MM.1S (cell line): ENCODE measurements around the gene TUBB2A.

Source experiments
- DNase-seq: peaks from one replicate; pipeline ENCODE4 v3.0.0-alpha.2; 2015
- H2AFZ ChIP-seq: fragments of 300-600 bp; sonication (generic); 2 replicates; pipeline ENCODE4 v1.6.0; 2016; ENCODE audit warnings: antibody characterized with exemption, low read length
- H3F3A ChIP-seq: fragments of 300-600 bp; sonication (generic); 2 replicates; pipeline ENCODE4 v1.6.1; 2016; ENCODE audit warnings: mild to moderate bottlenecking, antibody characterized with exemption, low read length, moderate library complexity, mixed read lengths; ENCODE audit not compliant: insufficient read depth
- H3K27ac ChIP-seq: fragments of 300-600 bp; sonication (generic); 2 replicates; pipeline ENCODE4 v1.5.1; 2016; ENCODE audit warnings: mild to moderate bottlenecking, low read length
- H3K27me3 ChIP-seq: fragments of 300-600 bp; sonication (generic); replicated peaks from 2 replicates; pipeline ENCODE4 v1.6.0; 2016; ENCODE audit warnings: low read length; ENCODE audit not compliant: insufficient read depth
- H3K36me3 ChIP-seq: fragments of 300-600 bp; sonication (generic); replicated peaks from 2 replicates; pipeline ENCODE4 v1.6.1; 2016; ENCODE audit warnings: mild to moderate bottlenecking, low read length, mixed read lengths; ENCODE audit not compliant: insufficient read depth
- H3K4me1 ChIP-seq: fragments of 300-600 bp; sonication (generic); 2 replicates; pipeline ENCODE4 v1.6.1; 2016; ENCODE audit warnings: low read length, mixed read lengths
- H3K4me2 ChIP-seq: fragments of 300-600 bp; sonication (generic); 2 replicates; pipeline ENCODE4 v1.6.0; 2016; ENCODE audit warnings: low read depth, low read length
- H3K4me3 ChIP-seq: fragments of 300-600 bp; sonication (generic); 2 replicates; pipeline ENCODE4 v1.5.1; 2016; ENCODE audit warnings: low read length, mixed read lengths
- H3K79me2 ChIP-seq: fragments of 300-600 bp; sonication (generic); 2 replicates; pipeline ENCODE4 v1.6.1; 2016; ENCODE audit warnings: mixed run types, low read length, mixed read lengths
- H3K9ac ChIP-seq: fragments of 300-600 bp; sonication (generic); 2 replicates; pipeline ENCODE4 v1.6.1; 2016; ENCODE audit warnings: low read length, mixed read lengths
- H3K9me2 ChIP-seq: fragments of 300-600 bp; sonication (generic); replicated peaks from 2 replicates; pipeline ENCODE4 v1.6.1; 2016; ENCODE audit warnings: mild to moderate bottlenecking, low read length, mixed read lengths; ENCODE audit not compliant: insufficient read depth
- H3K9me3 ChIP-seq: fragments of 300-600 bp; sonication (generic); replicated peaks from 2 replicates; pipeline ENCODE4 v1.6.1; 2016; ENCODE audit warnings: mild to moderate bottlenecking, low read length, mixed read lengths; ENCODE audit not compliant: insufficient read depth
- H4K20me1 ChIP-seq: fragments of 300-600 bp; sonication (generic); 2 replicates; pipeline ENCODE4 v1.6.1; 2016; ENCODE audit warnings: mild to moderate bottlenecking, low read length, moderate library complexity, mixed read lengths; ENCODE audit not compliant: insufficient read depth
- CTCF ChIP-seq: fragments of 300-600 bp; sonication (generic); IDR thresholded peaks from 2 replicates; pipeline ENCODE4 v1.5.1; 2016; ENCODE audit warnings: antibody characterized with exemption, low read length, mixed read lengths
- EZH2 ChIP-seq: fragments of 300-600 bp; sonication (generic); optimal IDR thresholded peaks from 2 replicates; pipeline ENCODE3; 2017; ENCODE audit warnings: low read depth, mild to moderate bottlenecking, antibody characterized with exemption, low read length, mixed read lengths
- EZH2phosphoT487 ChIP-seq: fragments of 300-600 bp; sonication (generic); IDR thresholded peaks from 2 replicates; pipeline ENCODE4 v1.6.1; 2018; ENCODE audit warnings: antibody characterized with exemption, low read length

TUBB2A gene

DNA sequence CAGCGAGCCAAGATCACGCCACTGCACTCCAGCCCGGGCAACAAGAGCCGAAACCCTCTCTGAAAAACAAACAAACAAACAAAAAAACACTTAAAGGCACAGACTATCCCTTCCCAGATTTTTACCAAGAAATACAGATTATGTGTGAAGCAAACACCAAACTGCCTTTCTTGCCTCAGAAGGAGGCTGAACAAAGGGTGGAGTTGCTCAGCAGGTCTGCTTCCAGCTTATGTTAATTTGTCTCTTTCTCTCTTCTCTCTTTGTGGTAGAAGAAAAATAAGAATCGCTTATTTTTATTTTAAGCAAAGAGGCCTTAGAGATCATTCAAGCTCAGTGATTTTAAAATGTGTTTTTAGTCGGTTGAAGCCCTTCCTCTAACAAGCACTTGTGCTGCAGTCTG is 14.2 kb downstream of the TUBB2A start:
- Histone ChIP-seq H3K9ac (no peak overlapping the region), H3K4me1 (no peaks in the 10 kb centered on the region)

DNA sequence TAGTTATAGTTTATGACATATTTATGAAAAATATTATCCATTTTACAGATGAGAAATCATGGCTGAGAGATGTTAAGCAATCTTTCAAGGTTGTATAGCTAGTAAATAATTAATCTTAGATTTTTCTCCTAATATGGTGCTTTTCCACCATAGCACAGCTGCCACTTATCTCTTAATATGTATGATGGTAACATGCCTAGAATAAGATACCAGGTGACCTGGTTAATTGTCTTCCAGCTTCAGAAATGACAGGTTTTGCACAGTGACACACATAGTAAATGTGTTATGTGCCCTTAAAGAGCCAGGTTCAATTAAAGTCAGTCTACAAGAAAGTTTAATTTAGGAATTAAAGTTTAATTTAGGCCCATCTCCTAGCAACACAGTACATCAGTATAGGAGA is 14.8 kb downstream of the TUBB2A start:
- Histone ChIP-seq H3K9me2 (no peaks in the 10 kb centered on the region), H2AFZ (no peak overlapping the region), H3K27me3 (no peaks in the 10 kb centered on the region), H3K4me3 (no peak overlapping the region), H3F3A (no peaks in the 10 kb centered on the region), H3K4me1 (no peaks in the 10 kb centered on the region), H3K9ac (no peak overlapping the region), H3K79me2 (no peaks in the 10 kb centered on the region), H3K36me3 (no peaks in the 10 kb centered on the region), H4K20me1 (no peaks in the 10 kb centered on the region), H3K4me2 (no peak overlapping the region), H3K27ac (no peak overlapping the region), H3K9me3 (no peaks in the 10 kb centered on the region)
- no peak for TF ChIP-seq EZH2
- DNase-seq = no peak

More for the DNA sequence above, 14.2 kb downstream of the TUBB2A start:
- Histone ChIP-seq H3K9me3 (no peaks in the 10 kb centered on the region), H3K36me3 (no peaks in the 10 kb centered on the region), H3K4me3 (no peak overlapping the region), H4K20me1 (no peaks in the 10 kb centered on the region), H3K79me2 (no peaks in the 10 kb centered on the region), H3F3A (no peaks in the 10 kb centered on the region), H3K9me2 (no peaks in the 10 kb centered on the region), H3K4me2 (no peak overlapping the region), H2AFZ (no peak overlapping the region), H3K27ac (no peak overlapping the region), H3K27me3 (no peaks in the 10 kb centered on the region)
- TF ChIP-seq EZH2 (no peak), CTCF (no peak), EZH2phosphoT487 (no peak)
- no peak for DNase-seq

DNA sequence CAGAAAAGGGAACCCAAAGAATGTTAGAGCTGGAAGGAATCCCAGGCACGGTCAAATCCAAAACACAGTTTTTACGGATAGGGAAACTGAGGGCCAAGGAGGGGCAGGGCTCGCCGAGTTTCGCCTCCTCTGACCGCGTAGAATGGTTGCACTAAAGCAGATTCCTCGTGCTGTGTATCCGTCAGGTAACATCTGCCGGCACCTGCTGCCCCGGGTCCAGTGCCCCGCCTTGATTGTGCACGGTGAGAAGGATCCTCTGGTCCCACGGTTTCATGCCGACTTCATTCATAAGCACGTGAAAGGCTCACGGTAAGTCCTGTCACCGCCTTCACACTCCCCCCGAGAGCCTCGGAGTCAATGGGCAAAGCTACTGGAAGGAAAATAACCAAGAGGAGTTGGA is 17.1 kb downstream of the TUBB2A start:
- no peaks in the 10 kb centered on the region for H3K36me3 ChIP-seq
- no peak overlapping the region for H3K4me3 ChIP-seq
- no peak overlapping the region for H3K27ac ChIP-seq
- no peak for DNase-seq
- no peaks in the 10 kb centered on the region for H3K9me2 ChIP-seq
- H3K79me2 ChIP-seq = no peaks in the 10 kb centered on the region
- TF ChIP-seq CTCF (no peak), EZH2 (no peak), EZH2phosphoT487 (no peak)
- H3K27me3 ChIP-seq = no peaks in the 10 kb centered on the region
- no peak overlapping the region for H2AFZ ChIP-seq
- no peak overlapping the region for H3K9ac ChIP-seq
- H4K20me1 ChIP-seq = no peaks in the 10 kb centered on the region
- no peaks in the 10 kb centered on the region for H3F3A ChIP-seq
- H3K9me3 ChIP-seq = no peaks in the 10 kb centered on the region
- no peak overlapping the region for H3K4me2 ChIP-seq
- H3K4me1 ChIP-seq = no peaks in the 10 kb centered on the region

- no peak for DNase-seq
- H2AFZ ChIP-seq = no peak overlapping the region
- H3K9me2 ChIP-seq = no peaks in the 10 kb centered on the region
- no peaks in the 10 kb centered on the region for H3F3A ChIP-seq
- H3K4me1 ChIP-seq = no peaks in the 10 kb centered on the region
- no peaks in the 10 kb centered on the region for H3K36me3 ChIP-seq
- TF ChIP-seq EZH2 = no peak
- TF ChIP-seq CTCF = no peak
- TF ChIP-seq EZH2phosphoT487 = no peak
- H3K4me3 ChIP-seq = no peak overlapping the region
- no peaks in the 10 kb centered on the region for H3K27me3 ChIP-seq
- no peak overlapping the region for H3K27ac ChIP-seq
- no peaks in the 10 kb centered on the region for H3K79me2 ChIP-seq
- no peaks in the 10 kb centered on the region for H3K9me3 ChIP-seq
- no peak overlapping the region for H3K9ac ChIP-seq
- no peak overlapping the region for H3K4me2 ChIP-seq
- H4K20me1 ChIP-seq = no peaks in the 10 kb centered on the region
These were observed 18.0 kb downstream of the TUBB2A start for GRCh38 chr6:3139090-3139903.
